M059J (cell line): ENCODE results near the gene DPYSL3. TPM values are rescaled to one million over a fixed set of nuclear protein-coding genes. Genes with fewer than 3 reads are reported as not detected.
"Not testable (repeated sequence)": the region's sequence is repeated elsewhere in the genome, so short reads cannot be mapped to it uniquely, and the experiment has no call there.

Experiments used
- DNase-seq: peaks from one replicate; pipeline ENCODE4 v3.0.0-alpha.2; 2012; ENCODE audit warnings: low read depth
- total RNA-seq: library from RNA; depleted of rRNA; stranded (reverse); fragments of >200 nt; shearing (Covaris generic); gene quantifications from 2 replicates; pipeline ENCODE4 v1.2.3, GENCODE V29; 2014

Gene DPYSL3
- total RNA-seq, 1 experiment from 2014 or later: 88.2 TPM

- peak; percentile 32 for DNase-seq
These were observed 140.0 kb downstream of the DPYSL3 start for GRCh38 chr5:147369742-147370374.

GRCh38 chr5:147367381-147367780 lies 142.5 kb downstream of the DPYSL3 start:
- not testable (repeated sequence) for DNase-seq

GRCh38 chr5:147361441-147362175 lies 148.3 kb downstream of the DPYSL3 start:
- no peak for DNase-seq

GRCh38 chr5:147360816-147361215 lies 149.1 kb downstream of the DPYSL3 start:
- DNase-seq: no peak

GRCh38 chr5:147359581-147359980 lies 150.3 kb downstream of the DPYSL3 start:
- no peak for DNase-seq

- peak; percentile 15 for DNase-seq
These were observed 150.8 kb downstream of the DPYSL3 start for GRCh38 chr5:147359101-147359500.

GRCh38 chr5:147349241-147349640 lies 160.6 kb downstream of the DPYSL3 start:
- no peak for DNase-seq

- DNase-seq: no peak
These were observed 161.4 kb downstream of the DPYSL3 start for GRCh38 chr5:147348451-147348850.

- peak; percentile 48 for DNase-seq
These were observed 161.8 kb downstream of the DPYSL3 start for GRCh38 chr5:147348046-147348445.

GRCh38 chr5:147346006-147346561 lies 163.8 kb downstream of the DPYSL3 start:
- DNase-seq: no peak

GRCh38 chr5:147344861-147345260 lies 165.0 kb downstream of the DPYSL3 start:
- no peak for DNase-seq

- no peak for DNase-seq
These were observed 168.5 kb downstream of the DPYSL3 start for GRCh38 chr5:147341345-147341744.

- DNase-seq: no peak
These were observed 168.9 kb downstream of the DPYSL3 start for GRCh38 chr5:147340941-147341340.
